T-helper 2 cell treated with Interferon-gamma antibody and Interleukin-4, amounts not matched to agents 5 μg/mL and 100 μg/mL, for 36 hours (primary cell): ENCODE data around the gene AGAP1.

ENCODE experiments used
- DNase-seq: peaks from one replicate; pipeline ENCODE4 v3.0.0; 2021; ENCODE audit warnings: low spot score
- H3K27ac Mint-ChIP-seq: one replicate; pipeline ENCODE4 v1.8.0; 2021; ENCODE audit warnings: mild to moderate bottlenecking, mixed read lengths
- H3K27me3 Mint-ChIP-seq: one replicate; pipeline ENCODE4 v1.8.0; 2021; ENCODE audit warnings: low read depth, mixed read lengths
- H3K36me3 Mint-ChIP-seq: one replicate; pipeline ENCODE4 v1.8.0; 2021; ENCODE audit warnings: low read depth, mixed read lengths
- H3K4me1 Mint-ChIP-seq: one replicate; pipeline ENCODE4 v1.8.0; 2021; ENCODE audit warnings: low read depth, mixed read lengths
- H3K4me3 Mint-ChIP-seq: one replicate; pipeline ENCODE4 v1.8.0; 2022; ENCODE audit warnings: mild to moderate bottlenecking, moderate library complexity, mixed read lengths
- H3K9me3 Mint-ChIP-seq: one replicate; pipeline ENCODE4 v1.8.0; 2021; ENCODE audit warnings: mixed read lengths

Gene AGAP1

GRCh38 chr2:235549735-235550377 is 56.0 kb downstream of the AGAP1 start:
- no peak for DNase-seq
- Mint-ChIP-seq H3K4me3 (no peak overlapping the region), H3K27ac (no peak overlapping the region), H3K27me3 (peaks cover 5% of the 10 kb centered on the region), H3K9me3 (no peaks in the 10 kb centered on the region), H3K36me3 (no peaks in the 10 kb centered on the region), H3K4me1 (no peaks in the 10 kb centered on the region)

- Mint-ChIP-seq H3K27me3 (peaks cover 5% of the 10 kb centered on the region), H3K4me3 (no peak overlapping the region), H3K4me1 (no peaks in the 10 kb centered on the region), H3K9me3 (no peaks in the 10 kb centered on the region), H3K36me3 (no peaks in the 10 kb centered on the region), H3K27ac (no peak overlapping the region)
- no peak for DNase-seq
These were observed 56.5 kb downstream of the AGAP1 start for GRCh38 chr2:235550378-235550760.

DNA sequence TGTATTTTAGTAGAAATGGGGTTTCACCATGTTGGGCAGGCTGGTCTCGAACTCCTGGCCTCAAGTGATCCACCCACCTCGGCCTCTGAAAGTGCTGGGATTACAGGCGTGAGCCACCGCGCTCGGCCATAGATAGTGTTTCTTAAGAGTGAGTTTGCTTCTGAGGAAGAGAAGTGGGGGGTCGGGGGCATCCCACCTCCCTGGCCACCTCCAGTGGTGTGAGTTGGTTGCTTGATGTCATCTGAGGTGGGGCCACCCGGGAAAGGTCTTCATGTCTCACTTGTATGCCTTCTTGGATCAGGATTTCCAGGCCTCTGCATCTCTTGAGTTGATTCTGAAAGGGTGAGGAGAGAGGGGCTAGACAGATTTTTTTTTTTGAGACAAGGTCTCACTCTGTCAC is 57.1 kb downstream of the AGAP1 start:
- H3K9me3 Mint-ChIP-seq, result no peaks in the 10 kb centered on the region
- DNase-seq, result no peak

DNA sequence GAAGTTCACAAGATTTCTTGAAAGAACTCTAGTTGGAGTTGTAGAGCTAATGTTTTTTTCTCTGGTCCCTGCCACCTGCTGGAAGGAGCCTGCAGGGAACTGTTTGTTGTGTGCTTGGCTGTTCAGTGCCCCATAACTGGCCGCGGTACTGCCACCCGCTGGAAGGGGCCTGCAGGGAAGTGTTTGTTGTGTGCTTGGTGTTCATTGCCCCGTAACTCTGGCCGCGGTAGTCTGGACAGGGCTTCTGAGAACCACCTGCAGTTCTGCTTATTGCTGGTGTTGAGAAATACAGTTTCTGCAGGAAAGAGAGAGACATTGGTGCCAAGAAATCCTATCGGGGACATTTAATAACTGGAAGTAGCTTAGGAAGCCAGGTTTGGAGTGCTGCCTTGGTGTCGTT is 58.1 kb downstream of the AGAP1 start:
- H3K27me3 Mint-ChIP-seq, result peaks cover 5% of the 10 kb centered on the region
- no peaks in the 10 kb centered on the region for H3K36me3 Mint-ChIP-seq
- no peak overlapping the region for H3K27ac Mint-ChIP-seq
- H3K9me3 Mint-ChIP-seq, result no peaks in the 10 kb centered on the region
- H3K4me1 Mint-ChIP-seq, result no peaks in the 10 kb centered on the region
- DNase-seq, result no peak
- H3K4me3 Mint-ChIP-seq, result no peak overlapping the region

More for the DNA sequence above, 57.1 kb downstream of the AGAP1 start:
- no peaks in the 10 kb centered on the region for H3K4me1 Mint-ChIP-seq
- no peak overlapping the region for H3K27ac Mint-ChIP-seq
- H3K36me3 Mint-ChIP-seq, result no peaks in the 10 kb centered on the region
- H3K4me3 Mint-ChIP-seq, result no peak overlapping the region
- peaks cover 5% of the 10 kb centered on the region for H3K27me3 Mint-ChIP-seq

DNA sequence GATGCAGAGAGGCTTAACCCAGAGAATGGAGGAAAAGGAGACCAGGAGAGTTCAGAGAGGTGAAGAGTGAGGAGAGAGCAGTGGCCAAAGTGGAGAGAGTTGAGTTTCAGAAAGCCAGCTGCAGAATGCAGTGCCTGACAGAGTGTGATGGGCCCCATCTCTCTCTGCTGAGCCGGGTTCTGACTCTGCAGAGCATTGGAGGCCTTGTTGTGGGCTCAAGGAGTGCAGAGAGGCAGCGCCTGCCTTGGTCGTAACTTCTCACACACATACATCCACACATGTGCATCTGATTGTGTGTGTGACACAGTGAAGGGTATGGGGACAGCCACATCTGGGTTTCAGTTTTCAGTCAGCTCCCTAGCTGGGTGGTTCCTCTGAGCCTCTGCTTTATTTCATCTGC is 58.8 kb downstream of the AGAP1 start:
- Mint-ChIP-seq H3K27me3 (peaks cover 5% of the 10 kb centered on the region), H3K4me3 (no peak overlapping the region), H3K27ac (no peak overlapping the region), H3K4me1 (no peaks in the 10 kb centered on the region), H3K36me3 (no peaks in the 10 kb centered on the region), H3K9me3 (no peaks in the 10 kb centered on the region)
- DNase-seq, result no peak

- Mint-ChIP-seq H3K9me3 (no peaks in the 10 kb centered on the region), H3K27me3 (peaks cover 5% of the 10 kb centered on the region), H3K4me3 (no peak overlapping the region), H3K36me3 (no peaks in the 10 kb centered on the region), H3K27ac (no peak overlapping the region), H3K4me1 (no peaks in the 10 kb centered on the region)
- no peak for DNase-seq
These were observed 59.4 kb downstream of the AGAP1 start for GRCh38 chr2:235553291-235553690.

- DNase-seq, result no peak
- H3K27me3 Mint-ChIP-seq, result peaks cover 5% of the 10 kb centered on the region
- no peak overlapping the region for H3K4me3 Mint-ChIP-seq
These were observed 59.9 kb downstream of the AGAP1 start for GRCh38 chr2:235553696-235554100.

DNA sequence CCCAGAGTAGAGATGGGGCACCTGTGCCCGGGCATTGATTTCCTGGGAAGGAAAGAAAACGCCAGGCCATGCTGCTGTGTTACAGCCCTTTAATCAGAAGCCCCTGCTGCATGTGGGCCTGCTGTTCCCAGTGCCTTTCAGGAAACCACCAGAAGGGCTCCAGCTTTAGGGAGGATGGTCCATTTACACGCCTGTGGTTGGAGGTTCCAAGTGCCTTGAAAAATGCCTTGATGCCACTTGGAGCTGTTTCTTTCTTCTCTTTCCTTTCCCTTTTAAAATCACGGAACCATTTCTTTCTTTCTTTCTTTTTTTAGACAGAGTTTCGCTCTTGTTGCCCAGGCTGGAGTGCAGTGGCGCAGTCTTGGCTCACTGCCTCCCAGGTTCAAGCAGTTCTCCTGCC is 60.5 kb downstream of the AGAP1 start:
- Mint-ChIP-seq H3K27ac (no peak overlapping the region), H3K4me1 (no peaks in the 10 kb centered on the region), H3K27me3 (peaks cover 5% of the 10 kb centered on the region), H3K4me3 (no peak overlapping the region), H3K9me3 (no peaks in the 10 kb centered on the region), H3K36me3 (no peaks in the 10 kb centered on the region)
- DNase-seq, result no peak

More at GRCh38 chr2:235553696-235554100, 59.9 kb downstream of the AGAP1 start:
- H3K27ac Mint-ChIP-seq, result no peak overlapping the region
- H3K9me3 Mint-ChIP-seq, result no peaks in the 10 kb centered on the region
- H3K36me3 Mint-ChIP-seq, result no peaks in the 10 kb centered on the region
- H3K4me1 Mint-ChIP-seq, result no peaks in the 10 kb centered on the region

- Mint-ChIP-seq H3K4me3 (no peak overlapping the region), H3K9me3 (no peaks in the 10 kb centered on the region), H3K36me3 (no peaks in the 10 kb centered on the region), H3K27ac (no peak overlapping the region), H3K27me3 (peaks cover 5% of the 10 kb centered on the region), H3K4me1 (no peaks in the 10 kb centered on the region)
- no peak for DNase-seq
These were observed 61.1 kb downstream of the AGAP1 start for GRCh38 chr2:235554936-235555335.

GRCh38 chr2:235555371-235555770 is 61.5 kb downstream of the AGAP1 start:
- Mint-ChIP-seq H3K9me3 (no peaks in the 10 kb centered on the region), H3K4me1 (no peaks in the 10 kb centered on the region), H3K27me3 (peaks cover 5% of the 10 kb centered on the region), H3K36me3 (no peaks in the 10 kb centered on the region), H3K27ac (no peak overlapping the region), H3K4me3 (no peak overlapping the region)
- no peak for DNase-seq

DNA sequence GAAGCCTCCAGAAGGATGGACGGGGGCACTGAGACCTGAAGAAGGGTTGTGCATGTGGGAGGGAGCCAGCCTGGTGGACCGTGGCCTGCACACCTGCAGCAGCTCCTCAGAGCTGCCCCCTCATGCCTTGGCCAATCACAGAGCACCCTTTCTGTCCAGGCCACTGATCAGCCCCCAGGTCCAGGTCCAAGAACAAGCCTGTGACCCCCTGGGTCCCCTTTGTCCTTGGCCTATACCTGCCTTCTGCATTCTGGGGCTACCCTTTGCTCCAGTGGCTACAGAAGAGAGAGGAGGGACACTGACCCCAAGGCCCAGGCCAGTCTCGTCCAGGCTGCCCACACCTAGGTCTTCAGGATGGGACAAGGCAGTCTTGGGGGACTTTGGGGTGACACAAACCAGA is 62.2 kb downstream of the AGAP1 start:
- Mint-ChIP-seq H3K4me3 (no peak overlapping the region), H3K4me1 (no peaks in the 10 kb centered on the region), H3K27me3 (peaks cover 6% of the 10 kb centered on the region), H3K9me3 (no peaks in the 10 kb centered on the region), H3K36me3 (no peaks in the 10 kb centered on the region), H3K27ac (no peak overlapping the region)
- no peak for DNase-seq

DNA sequence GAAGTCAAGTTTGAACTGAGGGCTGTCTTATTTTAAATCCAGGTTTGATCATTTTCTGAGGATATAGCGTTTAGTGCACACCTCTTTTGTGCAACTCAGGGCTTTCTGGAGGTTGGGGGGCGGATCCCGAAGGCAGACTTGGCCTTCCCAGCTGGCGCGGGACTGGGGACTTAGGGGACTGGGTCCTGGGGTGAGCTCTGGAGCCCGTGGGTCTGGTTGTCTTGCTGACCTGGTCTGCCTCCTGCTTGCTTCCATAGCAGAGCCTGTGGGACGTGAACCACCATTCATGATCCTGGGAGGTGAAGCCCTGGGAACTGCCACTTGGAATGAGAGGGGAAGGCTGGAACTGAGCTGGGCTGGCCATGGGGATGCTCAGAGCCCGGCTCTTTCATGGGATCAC is 63.1 kb downstream of the AGAP1 start:
- Mint-ChIP-seq H3K36me3 (no peaks in the 10 kb centered on the region), H3K4me1 (no peaks in the 10 kb centered on the region), H3K27me3 (peaks cover 6% of the 10 kb centered on the region), H3K27ac (no peak overlapping the region), H3K9me3 (no peaks in the 10 kb centered on the region), H3K4me3 (no peak overlapping the region)
- no peak for DNase-seq

- Mint-ChIP-seq H3K36me3 (no peaks in the 10 kb centered on the region), H3K27ac (no peak overlapping the region), H3K4me1 (no peaks in the 10 kb centered on the region), H3K9me3 (no peaks in the 10 kb centered on the region), H3K27me3 (peaks cover 3% of the 10 kb centered on the region), H3K4me3 (no peak overlapping the region)
- no peak for DNase-seq
These were observed 64.1 kb downstream of the AGAP1 start for GRCh38 chr2:235557903-235558302.

DNA sequence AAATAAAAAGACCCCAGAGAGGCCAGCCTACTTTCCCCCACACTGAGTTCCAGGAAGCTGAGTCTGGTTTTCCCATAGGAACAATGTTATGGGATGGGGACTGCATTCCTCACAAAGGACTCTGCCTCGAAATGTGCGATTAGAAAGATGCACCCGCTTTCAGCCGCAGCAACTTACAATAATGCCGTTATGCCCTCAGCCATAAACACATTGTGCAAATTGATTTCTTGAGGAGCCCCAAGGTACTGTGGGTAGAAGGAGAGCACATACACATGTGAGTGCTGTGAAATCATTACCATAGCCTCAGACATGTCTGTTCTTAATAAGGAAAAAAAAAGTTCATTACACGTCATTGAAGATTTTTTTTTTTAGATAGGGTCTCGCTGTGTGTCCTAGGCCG is 64.7 kb downstream of the AGAP1 start:
- H3K36me3 Mint-ChIP-seq, result no peaks in the 10 kb centered on the region
- H3K4me3 Mint-ChIP-seq, result no peak overlapping the region
- no peaks in the 10 kb centered on the region for H3K9me3 Mint-ChIP-seq
- DNase-seq, result no peak
- H3K27ac Mint-ChIP-seq, result no peak overlapping the region
- no peaks in the 10 kb centered on the region for H3K4me1 Mint-ChIP-seq
- peaks cover 3% of the 10 kb centered on the region for H3K27me3 Mint-ChIP-seq

DNA sequence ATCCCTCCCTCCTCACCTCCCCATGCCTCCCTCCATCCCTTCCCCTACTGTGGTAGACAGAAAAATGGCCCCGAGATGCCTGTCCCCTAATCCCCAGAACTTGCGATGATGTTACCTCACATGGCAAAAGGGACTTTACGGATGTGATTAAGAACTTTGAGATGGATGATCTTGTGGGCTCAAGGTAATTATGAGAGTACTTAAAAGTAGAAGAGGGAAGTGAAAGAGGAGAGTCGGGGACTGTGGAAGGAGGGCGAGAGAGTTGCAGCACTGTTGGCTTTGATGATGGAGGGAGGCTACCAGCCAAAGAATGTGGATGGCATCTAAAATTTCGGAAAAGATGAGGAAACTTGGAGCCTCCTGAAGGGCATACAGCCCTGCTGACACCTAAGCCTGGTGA is 66.5 kb downstream of the AGAP1 start:
- no peak overlapping the region for H3K27ac Mint-ChIP-seq
- no peaks in the 10 kb centered on the region for H3K36me3 Mint-ChIP-seq
- no peaks in the 10 kb centered on the region for H3K9me3 Mint-ChIP-seq

More for the DNA sequence above, 66.5 kb downstream of the AGAP1 start:
- H3K4me3 Mint-ChIP-seq, result no peak overlapping the region
- DNase-seq, result no peak
- peaks cover 2% of the 10 kb centered on the region for H3K27me3 Mint-ChIP-seq
- H3K4me1 Mint-ChIP-seq, result no peaks in the 10 kb centered on the region
